HL-60 (cell line): ENCODE measurements around the gene KCNH1.
"Not testable (repeated sequence)": the region's sequence is repeated elsewhere in the genome, so short reads cannot be mapped to it uniquely, and the experiment has no call there.

Experiments
- DNase-seq, 2 experiments: peaks; one replicate each; pipeline ENCODE4 v3.0.0-alpha.2; 2010 to 2020; ENCODE audit warnings: low read depth in 1 of 2, low spot score in 1 of 2
- H3K27ac ChIP-seq: fragments of 250-450 bp; sonication (Bioruptor Pico); replicated peaks from 2 replicates; pipeline ENCODE4 v1.5.1; 2020; ENCODE audit warnings: mild to moderate bottlenecking, moderate library complexity
- H3K27me3 ChIP-seq: fragments of 250-450 bp; sonication (Bioruptor Pico); 2 replicates; pipeline ENCODE4 v1.5.1; 2021; ENCODE audit warnings: mild to moderate bottlenecking, moderate library complexity; ENCODE audit not compliant: insufficient read depth, poor library complexity, severe bottlenecking
- H3K4me3 ChIP-seq: replicated peaks from 2 replicates; pipeline ENCODE4 v1.5.1; 2011; ENCODE audit warnings: mild to moderate bottlenecking, control low read depth, low read length; ENCODE audit not compliant: insufficient read depth
- CTCF ChIP-seq: IDR thresholded peaks from one replicate; pipeline ENCODE4 v1.5.1; 2011; ENCODE audit warnings: low read length, control low read depth, inconsistent platforms; ENCODE audit not compliant: insufficient read depth
- GABPA ChIP-seq: IDR thresholded peaks from 2 replicates; pipeline ENCODE4 v1.6.1; 2012; ENCODE audit warnings: low read depth
- POLR2AphosphoS5 ChIP-seq: IDR thresholded peaks from 2 replicates; pipeline ENCODE4 v1.6.1; 2012; ENCODE audit warnings: low read depth
- REST ChIP-seq: IDR thresholded peaks from 2 replicates; pipeline ENCODE4 v1.6.1; 2012; ENCODE audit warnings: low read depth; ENCODE audit not compliant: insufficient replicate concordance
- SPI1 ChIP-seq: IDR thresholded peaks from 2 replicates; pipeline ENCODE4 v1.6.1; 2012; ENCODE audit warnings: low read depth, mild to moderate bottlenecking, borderline replicate concordance

The KCNH1 gene

GRCh38 chr1:211017075-211017718, 116.8 kb downstream of the KCNH1 start:
- Histone ChIP-seq H3K27ac (no peak overlapping the region), H3K4me3 (no peak overlapping the region), H3K27me3 (no peaks in the 10 kb centered on the region)
- DNase-seq, result no peak
- TF ChIP-seq REST, result peak; percentile 59
- no peak for TF ChIP-seq SPI1
- TF ChIP-seq CTCF, result no peak

DNA sequence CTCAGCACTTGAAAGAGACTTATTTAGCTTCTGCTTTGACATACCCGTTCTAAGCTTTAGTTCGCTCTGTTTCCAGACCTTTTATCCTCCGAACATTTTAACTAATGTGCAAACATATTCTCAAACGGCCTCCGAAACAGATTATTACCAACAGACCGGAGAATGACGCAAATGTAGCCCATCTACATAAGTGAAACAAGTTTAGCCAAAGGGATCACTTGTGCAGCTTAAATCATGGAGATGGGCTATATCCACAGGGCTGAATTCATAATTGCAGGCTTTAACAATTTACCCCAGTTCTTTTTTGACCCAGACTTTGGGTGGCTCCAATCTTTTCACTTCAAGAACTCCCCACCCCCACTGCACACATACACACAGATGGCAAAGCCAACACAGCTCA, 119.7 kb downstream of the KCNH1 start:
- TF ChIP-seq CTCF (no peak), GABPA (no peak), REST (no peak), SPI1 (no peak), POLR2AphosphoS5 (no peak)
- DNase-seq, result no peak
- Histone ChIP-seq H3K27ac (no peak overlapping the region), H3K27me3 (no peaks in the 10 kb centered on the region), H3K4me3 (no peak overlapping the region)

GRCh38 chr1:211013346-211014240, 120.4 kb downstream of the KCNH1 start:
- H3K27ac ChIP-seq, result no peak overlapping the region
- H3K27me3 ChIP-seq, result no peaks in the 10 kb centered on the region
- H3K4me3 ChIP-seq, result no peak overlapping the region
- DNase-seq, result no peak
- no peak for TF ChIP-seq REST
- no peak for TF ChIP-seq POLR2AphosphoS5
- TF ChIP-seq SPI1, result no peak
- TF ChIP-seq CTCF, result no peak
- no peak for TF ChIP-seq GABPA

GRCh38 chr1:211011128-211011527, 122.8 kb downstream of the KCNH1 start:
- not testable (repeated sequence) for H3K4me3 ChIP-seq, H3K27me3 ChIP-seq, H3K27ac ChIP-seq, DNase-seq
